Measurements from ENCODE around the gene TUSC1.

Gene TUSC1

GRCh38 chr9:25654417-25654816 is 23.8 kb downstream of the TUSC1 start:
- Histone ChIP-seq H3K4me3 (ENCODE audit: low read length) (no peak overlapping the region), H3K27ac (ENCODE audit: low read length) (no peak overlapping the region), H3K4me2 (ENCODE audit: low read depth, low read length) (no peak overlapping the region), H3K79me2 (ENCODE audit: low read length) (no peaks in the 10 kb centered on the region), H3K9me2 (replicated peaks; ENCODE audit: insufficient read depth, low read length) (no peaks in the 10 kb centered on the region), H3K9me3 (replicated peaks; ENCODE audit: insufficient read depth, low read length) (no peaks in the 10 kb centered on the region), H3F3A (ENCODE audit: insufficient read depth, low read length) (no peaks in the 10 kb centered on the region), H2AFZ (ENCODE audit: low read length) (no peak overlapping the region), H4K20me1 (ENCODE audit: insufficient read depth, low read length) (no peaks in the 10 kb centered on the region), H3K9ac (ENCODE audit: low read length) (no peak overlapping the region), H3K36me3 (replicated peaks; ENCODE audit: insufficient read depth, low read length) (no peaks in the 10 kb centered on the region), H3K27me3 (replicated peaks; ENCODE audit: insufficient read depth, low read length) (no peaks in the 10 kb centered on the region), H3K4me1 (ENCODE audit: low read length) (no peaks in the 10 kb centered on the region)
- no peak for DNase-seq
- TF ChIP-seq EZH2phosphoT487 (IDR thresholded peaks at IDR 0.05; ENCODE audit: low read length) (no peak), CTCF (IDR thresholded peaks at IDR 0.05; ENCODE audit: low read length) (no peak), EZH2 (optimal IDR thresholded peaks at IDR 0.05; ENCODE audit: low read depth, low read length) (no peak)

- Histone ChIP-seq H3K27me3 (replicated peaks; ENCODE audit: insufficient read depth, low read length) (no peaks in the 10 kb centered on the region), H3K79me2 (ENCODE audit: low read length) (no peaks in the 10 kb centered on the region), H3F3A (ENCODE audit: insufficient read depth, low read length) (no peaks in the 10 kb centered on the region), H2AFZ (ENCODE audit: low read length) (no peak overlapping the region), H3K9ac (ENCODE audit: low read length) (no peak overlapping the region), H3K36me3 (replicated peaks; ENCODE audit: insufficient read depth, low read length) (no peaks in the 10 kb centered on the region), H4K20me1 (ENCODE audit: insufficient read depth, low read length) (no peaks in the 10 kb centered on the region), H3K4me1 (ENCODE audit: low read length) (no peaks in the 10 kb centered on the region), H3K9me3 (replicated peaks; ENCODE audit: insufficient read depth, low read length) (no peaks in the 10 kb centered on the region), H3K4me3 (ENCODE audit: low read length) (no peak overlapping the region), H3K9me2 (replicated peaks; ENCODE audit: insufficient read depth, low read length) (no peaks in the 10 kb centered on the region), H3K27ac (ENCODE audit: low read length) (no peak overlapping the region), H3K4me2 (ENCODE audit: low read depth, low read length) (no peak overlapping the region)
- TF ChIP-seq CTCF (IDR thresholded peaks at IDR 0.05; ENCODE audit: low read length): no peak
- TF ChIP-seq EZH2 (optimal IDR thresholded peaks at IDR 0.05; ENCODE audit: low read depth, low read length): no peak
- TF ChIP-seq EZH2phosphoT487 (IDR thresholded peaks at IDR 0.05; ENCODE audit: low read length): no peak
- DNase-seq: no peak
Measured at GRCh38 chr9:25648116-25648515, 30.1 kb downstream of the TUSC1 start.

GRCh38 chr9:25636026-25636425 is 42.2 kb downstream of the TUSC1 start:
- no peak overlapping the region for H2AFZ ChIP-seq (ENCODE audit: low read length)
- no peaks in the 10 kb centered on the region for H4K20me1 ChIP-seq (ENCODE audit: insufficient read depth, low read length)
- H3K9ac ChIP-seq (ENCODE audit: low read length): no peak overlapping the region
- no peaks in the 10 kb centered on the region for H3K27me3 ChIP-seq (replicated peaks; ENCODE audit: insufficient read depth, low read length)
- no peaks in the 10 kb centered on the region for H3K36me3 ChIP-seq (replicated peaks; ENCODE audit: insufficient read depth, low read length)
- no peaks in the 10 kb centered on the region for H3K4me1 ChIP-seq (ENCODE audit: low read length)
- no peak overlapping the region for H3K4me2 ChIP-seq (ENCODE audit: low read depth, low read length)
- no peaks in the 10 kb centered on the region for H3K9me3 ChIP-seq (replicated peaks; ENCODE audit: insufficient read depth, low read length)
- no peak overlapping the region for H3K4me3 ChIP-seq (ENCODE audit: low read length)
- no peaks in the 10 kb centered on the region for H3F3A ChIP-seq (ENCODE audit: insufficient read depth, low read length)
- TF ChIP-seq CTCF (IDR thresholded peaks at IDR 0.05; ENCODE audit: low read length) (no peak), EZH2 (optimal IDR thresholded peaks at IDR 0.05; ENCODE audit: low read depth, low read length) (no peak), EZH2phosphoT487 (IDR thresholded peaks at IDR 0.05; ENCODE audit: low read length) (no peak)
- H3K79me2 ChIP-seq (ENCODE audit: low read length): no peaks in the 10 kb centered on the region
- H3K9me2 ChIP-seq (replicated peaks; ENCODE audit: insufficient read depth, low read length): no peaks in the 10 kb centered on the region
- no peak overlapping the region for H3K27ac ChIP-seq (ENCODE audit: low read length)
- DNase-seq: no peak

Measured in MM.1S (cell line).